Transverse colon (tissue), 4 donors: ENCODE data around the gene LRIT3. TPM values are rescaled to one million over a fixed set of nuclear protein-coding genes. Genes with fewer than 3 reads are reported as not detected.
A peak's percentile ranks its signal among the peaks of the same experiment; 100 is the strongest.

ENCODE experiments used
- DNase-seq: peaks from one replicate; pipeline ENCODE4 v3.0.0-alpha.2; 2019
- H3K27ac ChIP-seq, 4 donors: fragments of 200-600 bp; sonication (generic); 2 replicates each; pipeline ENCODE4 v1.5.1; 2016 to 2018; ENCODE audit warnings: inconsistent platforms in 4 of 4
- H3K27me3 ChIP-seq: fragments of 200-600 bp; sonication (generic); 2 replicates; pipeline ENCODE4 v1.5.1; 2017; ENCODE audit warnings: inconsistent platforms
- H3K36me3 ChIP-seq, 4 donors: fragments of 200-600 bp; sonication (generic); 2 replicates each; pipeline ENCODE4 v1.5.1; 2017 to 2019; ENCODE audit warnings: inconsistent platforms in 4 of 4
- H3K4me1 ChIP-seq, 4 donors: fragments of 200-600 bp; sonication (generic); 2 replicates each; pipeline ENCODE4 v1.5.1; 2017 to 2020; ENCODE audit warnings: inconsistent platforms in 4 of 4
- H3K4me3 ChIP-seq, 4 donors: fragments of 200-600 bp; sonication (generic); 1 replicate in 1 of 4; 2 replicates in 3 of 4; pipeline versions ENCODE4 v1.5.1 to v1.6.1; 2017 to 2019; ENCODE audit warnings: inconsistent platforms in 4 of 4
- H3K9me3 ChIP-seq, 2 donors: fragments of 200-600 bp; sonication (generic); 2 replicates each; pipeline ENCODE4 v1.5.1; 2017 to 2019; ENCODE audit warnings: inconsistent platforms in 2 of 2
- CTCF ChIP-seq, 5 experiments: fragments of 200-600 bp in 3 of 5; fragments of 450-650 bp in 2 of 5; sonication (generic) in 3 of 5; IDR thresholded peaks; 1 replicate in 2 of 5; 2 replicates in 3 of 5; pipeline ENCODE4 v1.5.1; 2016 to 2017; ENCODE audit warnings: antibody characterized with exemption in 5 of 5, inconsistent platforms in 3 of 5, mild to moderate bottlenecking in 2 of 5, moderate library complexity in 1 of 5
- EP300 ChIP-seq: sonication (generic); formaldehyde crosslinking; IDR thresholded peaks from one replicate; pipeline ENCODE4 v1.6.1; 2017; ENCODE audit warnings: antibody characterized with exemption, low read depth
- POLR2A ChIP-seq: fragments of 450-650 bp; IDR thresholded peaks from one replicate; pipeline ENCODE4 v1.6.1; 2016; ENCODE audit warnings: antibody characterized with exemption, mild to moderate bottlenecking, moderate library complexity
- POLR2AphosphoS5 ChIP-seq, 3 donors: sonication (generic); formaldehyde crosslinking; IDR thresholded peaks; one replicate each; pipeline ENCODE4 v1.6.1; 2016; ENCODE audit warnings: antibody characterized with exemption in 3 of 3
- WGBS, 2 donors: methylation state at CpG; one replicate each; pipeline ENCODE4 v1.1.5; 2018; ENCODE audit warnings: low coverage in 1 of 2; 5-methylcytosine and 5-hydroxymethylcytosine counted together
- in situ Hi-C, 4 donors: fragments of 200-750 bp; cut with MboI; loops; one replicate each; pipeline versions ENCODE4 v1.15.0 to v1.15.1; 2017; ENCODE audit warnings: low sequenced_read_pairs in 3 of 4, low pct_ligation_motif_present in 1 of 4, low pct_unique_long_range_greater_than_20kb in 1 of 4
- intact Hi-C: fragments of 100-400 bp; cut with DNase I; formaldehyde crosslinking; loops from one replicate; pipeline ENCODE4 v1.15.1; 2023; ENCODE audit warnings: low total_unique reads
- total RNA-seq, 4 donors: library from RNA; depleted of rRNA; stranded (reverse); fragments of >200 nt; gene quantifications; one replicate each; pipeline ENCODE4 v1.1.0, GENCODE V29; 2016

The LRIT3 gene
- total RNA-seq, 4 donors from 2014 or later: 0.14 to 0.16 TPM; not detected in 2

- Histone ChIP-seq H3K9me3 (no peaks in the 10 kb centered on the region), H3K27me3 (no peaks in the 10 kb centered on the region), H3K4me3 (no peak overlapping the region), H3K4me1 (no peaks in the 10 kb centered on the region), H3K27ac (no peak overlapping the region), H3K36me3 (no peaks in the 10 kb centered on the region)
- WGBS, 2 donors: 92 to 93% methylated on average over 4 of the region's 4 CpGs
- intact Hi-C loops (no loop called here), in situ Hi-C loops (no loop called here)
- DNase-seq: no peak
- TF ChIP-seq POLR2A (no peak), CTCF (IDR thresholded peaks at IDR 0.05) (no peak), POLR2AphosphoS5 (IDR thresholded peaks at IDR 0.05) (no peak), EP300 (no peak)
Measured at GRCh38 chr4:109833756-109834155, 14.2 kb upstream of the LRIT3 start.

DNA sequence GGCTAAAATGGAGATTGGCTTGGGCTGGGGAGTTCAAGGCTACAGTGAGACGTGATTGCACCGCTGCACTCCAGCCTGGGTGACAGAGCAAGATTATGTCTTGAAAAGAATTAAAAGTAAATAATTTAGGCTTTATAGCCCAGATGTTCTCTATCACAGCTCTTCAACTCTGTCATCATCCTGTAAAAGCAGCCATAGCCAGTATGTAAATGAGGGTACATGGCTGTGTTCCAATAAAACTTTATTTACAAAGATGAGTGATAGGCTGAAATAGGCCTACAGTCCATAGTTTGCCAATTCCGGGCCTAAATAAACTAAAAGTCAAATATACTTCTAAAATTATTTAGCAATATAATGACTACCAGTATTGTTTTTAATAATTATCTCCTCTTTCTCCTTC is 10.9 kb upstream of the LRIT3 start:
- intact Hi-C loops: no loop called here
- Histone ChIP-seq H3K9me3 (no peaks in the 10 kb centered on the region), H3K27me3 (no peaks in the 10 kb centered on the region), H3K4me3 (no peak overlapping the region), H3K36me3 (no peaks in the 10 kb centered on the region), H3K4me1 (no peaks in the 10 kb centered on the region), H3K27ac (no peak overlapping the region)
- in situ Hi-C loops: no loop called here
- no peak for DNase-seq
- TF ChIP-seq POLR2A (no peak), EP300 (no peak), POLR2AphosphoS5 (IDR thresholded peaks at IDR 0.05) (no peak), CTCF (IDR thresholded peaks at IDR 0.05) (no peak)
- WGBS, 2 donors: 75 to 82% methylated on average over 3 of the region's 3 CpGs

DNA sequence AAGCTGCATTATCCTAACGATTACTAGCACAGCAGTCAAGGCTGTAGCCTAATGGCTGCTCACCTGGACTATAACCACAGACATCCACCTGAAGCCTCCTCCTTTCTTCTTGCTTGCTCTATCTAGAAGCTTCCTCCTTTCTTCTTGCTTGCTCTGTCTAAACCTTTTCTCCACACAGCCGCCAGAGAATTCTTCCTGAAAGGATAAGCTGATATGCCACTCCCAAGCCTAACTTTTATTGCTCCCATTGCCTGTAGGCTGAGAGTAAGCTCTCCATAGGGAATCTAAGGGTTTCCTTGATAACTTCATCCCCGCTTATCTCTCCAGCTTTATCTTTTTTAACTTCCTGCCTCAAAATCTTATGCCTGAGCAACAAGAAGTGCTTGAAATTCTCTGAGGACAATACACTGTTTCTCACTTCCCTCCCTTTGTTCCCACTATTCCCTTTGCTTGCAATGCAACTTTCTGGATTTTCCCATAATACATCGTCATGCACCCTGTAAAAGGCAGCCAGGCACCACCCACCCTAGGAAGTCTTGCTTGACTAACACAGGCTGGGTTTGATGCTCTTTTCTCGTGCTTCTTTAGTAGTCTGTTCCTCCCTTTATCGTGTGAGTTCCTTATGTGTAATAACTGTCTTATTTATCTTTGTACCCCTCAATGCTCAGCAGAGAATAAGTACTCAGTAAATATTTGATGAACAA is 1.4 kb upstream of the LRIT3 start:
- no peaks in the 10 kb centered on the region for H3K27me3 ChIP-seq
- peak; percentile 8 for DNase-seq
- in situ Hi-C loops (no loop called here), intact Hi-C loops (no loop called here)
- TF ChIP-seq POLR2AphosphoS5 (IDR thresholded peaks at IDR 0.05) (no peak), CTCF (IDR thresholded peaks at IDR 0.05) (no peak)
- peak overlapping the region in 1 of 4 donors; percentile 37 for H3K27ac ChIP-seq
- H3K36me3 ChIP-seq: no peaks in the 10 kb centered on the region
- H3K4me3 ChIP-seq: no peak overlapping the region
- H3K9me3 ChIP-seq: no peaks in the 10 kb centered on the region
- WGBS, 2 donors: 34 to 42% methylated on average over 5 to 6 of the region's 6 CpGs
- peaks cover 0 to 5% (median 0%) of the 10 kb centered on the region in 4 donors for H3K4me1 ChIP-seq

- Histone ChIP-seq H3K4me1 (peaks cover 0 to 5% (median 0%) of the 10 kb centered on the region in 4 donors), H3K27me3 (no peaks in the 10 kb centered on the region), H3K4me3 (no peak overlapping the region), H3K36me3 (no peaks in the 10 kb centered on the region), H3K9me3 (no peaks in the 10 kb centered on the region), H3K27ac (no peak overlapping the region)
- intact Hi-C loops: no loop called here
- TF ChIP-seq POLR2AphosphoS5 (IDR thresholded peaks at IDR 0.05): no peak
- TF ChIP-seq CTCF (IDR thresholded peaks at IDR 0.05): no peak
- no peak for TF ChIP-seq POLR2A
- TF ChIP-seq EP300: no peak
- DNase-seq: no peak
- 78 to 83% methylated on average over 2 of the region's 2 CpGs for WGBS, 2 donors
- in situ Hi-C loops: no loop called here
Measured at GRCh38 chr4:109848501-109848900, 594 bp downstream of the LRIT3 start.
